Measurements from ENCODE around the gene SEC61B.

GRCh38 chr9:99178912-99179872, 42.9 kb upstream of the SEC61B start:
- TF ChIP-seq CTCF (IDR thresholded peaks at IDR 0.05): no peak
- no peak for TF ChIP-seq POLR2A (IDR thresholded peaks at IDR 0.05)

All from right lobe of liver (tissue), 4 donors.